CMK (cell line): ENCODE results near the gene INPP5F.
A peak's percentile ranks its signal among the peaks of the same experiment; 100 is the strongest.
"Not testable (repeated sequence)": the region's sequence is repeated elsewhere in the genome, so short reads cannot be mapped to it uniquely, and the experiment has no call there.

Experiments
- DNase-seq: peaks from one replicate; pipeline ENCODE4 v3.0.0-alpha.2; 2010; ENCODE audit warnings: low read depth

INPP5F gene

GRCh38 chr10:119863951-119864565, 138.2 kb downstream of the INPP5F start:
- no peak for DNase-seq

GRCh38 chr10:119865699-119866240, 139.9 kb downstream of the INPP5F start:
- DNase-seq: no peak

- no peak for DNase-seq
These were observed 141.5 kb downstream of the INPP5F start for GRCh38 chr10:119867317-119867716.

- not testable (repeated sequence) for DNase-seq
These were observed 143.5 kb downstream of the INPP5F start for GRCh38 chr10:119869398-119869797.

GRCh38 chr10:119871881-119872609, 146.2 kb downstream of the INPP5F start:
- no peak for DNase-seq

- no peak for DNase-seq
These were observed 146.7 kb downstream of the INPP5F start, which contains the start of gene MCMBP for GRCh38 chr10:119872610-119872859. TSS of gene MCMBP (minus strand) at chr10:119872843. CDS start at chr10:119872584, 259 bp downstream.

GRCh38 chr10:119872860-119873681, 147.2 kb downstream of the INPP5F start:
- peak; percentile 60 for DNase-seq

GRCh38 chr10:119878524-119878923, 152.7 kb downstream of the INPP5F start:
- no peak for DNase-seq
